Inflammatory macrophage (primary cell): ENCODE results near the gene BLZF1.
"Not testable (repeated sequence)": the region's sequence is repeated elsewhere in the genome, so short reads cannot be mapped to it uniquely, and the experiment has no call there.

Experiments
- DNase-seq, 2 donors: peaks; one replicate each; pipeline ENCODE4 v3.0.0-alpha.2; 2020 to 2022

BLZF1 gene

DNA sequence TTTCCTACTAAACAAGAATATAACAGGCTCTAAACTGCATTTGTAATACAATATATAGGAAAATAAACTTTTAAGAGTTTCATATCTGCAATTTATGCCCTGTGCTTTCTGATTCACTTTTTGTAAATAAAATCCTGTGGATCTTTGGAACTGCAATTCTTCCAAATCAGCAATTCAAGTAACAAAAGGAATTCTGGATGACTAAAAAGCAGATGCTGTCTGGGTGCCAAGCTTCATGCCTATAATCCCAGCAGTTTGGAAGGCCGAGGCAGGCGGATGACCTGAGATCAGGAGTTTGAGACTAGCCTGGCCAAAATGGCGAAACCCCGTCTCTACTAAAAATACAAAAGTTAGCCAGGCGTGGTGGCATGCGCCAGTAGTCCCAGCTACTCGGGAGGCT, 6.7 kb upstream of the BLZF1 start:
- DNase-seq = no peak

GRCh38 chr1:169363046-169363730, 4.8 kb upstream of the BLZF1 start:
- no peak for DNase-seq

DNA sequence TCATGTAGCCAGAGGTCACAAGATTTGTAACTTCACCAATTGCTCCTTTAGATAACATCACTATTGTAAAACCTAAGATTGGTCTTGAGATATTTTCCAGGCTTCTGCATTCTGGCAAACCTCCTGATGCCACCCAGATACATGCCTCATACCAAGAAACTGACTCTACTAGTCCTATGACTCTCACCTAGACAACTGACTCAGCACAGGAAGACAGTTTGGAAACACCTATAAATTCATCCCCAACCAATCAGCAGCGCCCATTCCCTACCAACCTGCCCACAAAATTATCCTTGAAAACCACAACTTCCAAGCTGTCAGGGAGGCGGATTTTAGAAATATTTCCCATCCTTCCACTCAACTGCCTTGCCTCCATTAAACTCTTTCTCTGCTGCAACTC, 3.0 kb upstream of the BLZF1 start:
- DNase-seq = no peak

- DNase-seq = no peak
Observed at GRCh38 chr1:169367096-169367685, 804 bp upstream of the BLZF1 start.

DNA sequence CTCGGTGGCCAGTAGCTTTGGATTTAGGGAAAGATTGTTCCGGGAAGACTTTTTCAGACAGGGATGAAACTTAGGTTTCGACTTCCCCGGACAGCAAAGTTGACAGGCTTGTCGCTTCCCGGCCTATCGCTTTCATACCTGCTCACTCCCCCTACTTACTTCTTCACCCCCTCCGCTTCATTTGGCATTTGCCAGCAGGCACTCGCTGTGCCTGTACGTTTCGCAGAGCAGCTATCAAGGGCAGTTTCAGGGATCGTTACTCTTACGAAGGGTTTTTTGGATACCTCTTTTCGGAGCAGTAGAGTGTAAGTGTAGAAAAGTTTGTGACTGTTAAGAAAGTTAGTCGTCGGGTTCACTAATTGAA, 393 bp downstream of the BLZF1 start:
- DNase-seq = peak in 1 of 2 donors; percentile 2

GRCh38 chr1:169371404-169371803, 3.4 kb downstream of the BLZF1 start:
- peak; percentile 21 to 33 for DNase-seq

GRCh38 chr1:169381162-169381561, 13.2 kb downstream of the BLZF1 start:
- no peak for DNase-seq

GRCh38 chr1:169383449-169383848, 15.5 kb downstream of the BLZF1 start:
- DNase-seq = no peak

GRCh38 chr1:169387399-169387798, 19.4 kb downstream of the BLZF1 start:
- DNase-seq = no peak

DNA sequence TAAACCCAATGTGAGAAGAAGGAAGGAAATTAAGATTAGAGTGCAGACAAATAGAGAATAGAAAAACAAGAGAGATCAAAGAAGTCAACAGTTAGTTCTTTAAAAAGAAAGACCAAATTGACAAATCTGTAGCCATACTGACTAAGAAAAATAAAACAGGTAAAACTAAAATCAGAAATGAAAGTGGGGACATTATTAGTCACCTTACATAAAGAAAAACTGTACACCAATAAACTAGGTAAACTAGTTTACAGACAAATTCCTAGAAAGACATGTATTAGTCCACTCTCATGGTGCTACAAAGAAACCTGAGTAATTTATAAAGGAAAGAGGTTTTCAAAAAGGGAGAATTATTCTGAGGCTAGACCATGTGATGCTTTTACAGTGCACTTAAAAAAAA, 22.3 kb downstream of the BLZF1 start:
- DNase-seq = no peak

DNA sequence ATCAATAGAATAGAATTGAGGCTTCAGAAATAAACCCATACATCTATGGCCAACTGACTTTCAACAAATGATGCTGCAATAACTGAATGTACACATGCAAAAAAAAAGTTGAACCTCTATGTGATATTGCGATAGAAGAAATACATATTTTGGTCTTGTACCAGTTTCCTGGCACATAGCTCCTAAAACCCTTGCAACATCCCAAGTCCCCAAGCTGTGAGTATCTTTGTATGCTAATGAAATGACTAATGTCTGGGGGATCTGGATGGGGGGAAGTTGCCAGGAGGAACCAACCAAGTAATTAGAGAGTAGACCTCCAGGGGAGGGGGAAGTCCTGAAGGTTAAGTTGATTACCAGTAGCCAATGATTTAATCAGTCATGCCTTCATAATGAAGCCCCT, 24.4 kb downstream of the BLZF1 start:
- peak in 1 of 2 donors; percentile 9 for DNase-seq

DNA sequence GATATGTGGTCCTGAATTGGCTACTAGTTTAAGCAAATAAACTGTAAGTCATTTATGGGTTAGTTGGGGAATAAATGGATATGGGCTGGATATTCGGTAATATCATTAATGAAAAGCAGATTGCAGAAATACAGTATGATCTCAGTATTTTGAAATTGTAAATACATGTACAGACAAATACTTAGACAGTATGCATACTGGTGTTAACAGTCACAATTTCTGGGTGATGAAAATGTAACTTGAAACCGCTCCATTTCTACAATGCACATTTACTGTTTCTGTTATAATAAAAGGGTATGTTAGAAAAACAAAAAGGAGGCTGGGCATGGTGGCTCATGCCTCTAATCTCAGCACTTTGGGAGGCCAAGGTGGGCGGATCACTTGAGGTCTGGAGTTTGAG, 28.0 kb downstream of the BLZF1 start:
- DNase-seq = no peak

DNA sequence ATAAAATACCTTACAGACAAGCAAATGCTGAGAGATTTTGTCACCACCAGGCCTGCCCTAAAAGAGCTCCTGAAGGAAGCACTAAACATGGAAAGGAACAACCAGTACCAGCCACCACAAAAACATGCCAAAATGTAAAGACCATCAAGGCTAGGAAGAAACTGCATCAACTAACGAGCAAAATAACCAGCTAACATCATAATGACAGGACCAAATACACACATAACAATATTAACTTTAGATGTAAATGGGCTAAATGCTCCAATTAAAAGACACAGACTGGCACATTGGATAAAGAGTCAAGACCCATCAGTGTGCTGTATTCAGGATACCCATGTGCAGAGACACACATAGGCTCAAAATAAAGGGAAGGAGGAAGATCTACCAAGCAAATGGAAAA, 34.6 kb downstream of the BLZF1 start:
- DNase-seq = not testable (repeated sequence)

- DNase-seq = not testable (repeated sequence)
Observed at GRCh38 chr1:169408340-169408739, 40.3 kb downstream of the BLZF1 start.

DNA sequence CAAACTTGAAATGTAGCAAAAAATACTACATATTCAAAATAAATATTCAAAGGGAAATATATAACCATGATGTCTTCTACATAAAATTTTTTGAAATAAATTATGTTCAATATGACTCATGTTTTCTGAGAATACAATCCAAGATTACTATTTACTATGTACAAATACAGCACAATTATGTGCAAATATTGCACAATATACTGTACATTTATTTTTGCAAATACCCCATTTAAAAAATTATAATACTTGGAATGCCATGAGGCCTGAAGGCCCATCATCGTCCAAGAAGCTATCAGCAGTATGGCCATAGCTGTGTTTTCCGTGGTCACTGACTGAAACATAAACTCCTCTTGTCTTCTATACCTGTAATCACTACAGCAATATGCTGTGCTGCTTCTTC, 47.0 kb downstream of the BLZF1 start:
- DNase-seq = no peak

- no peak for DNase-seq
Observed at GRCh38 chr1:169421309-169421708, 53.3 kb downstream of the BLZF1 start.

GRCh38 chr1:169426174-169426705, 58.2 kb downstream of the BLZF1 start:
- DNase-seq = no peak

GRCh38 chr1:169427081-169427641, 59.2 kb downstream of the BLZF1 start, which contains the start of gene CCDC181:
TSS of gene CCDC181 (minus strand) at chr1:169427474. CDS start at chr1:169424927, 2,547 bp downstream.
- DNase-seq = no peak
